A204.1 (cell line): ENCODE results near the gene KRI1.
"Not testable (repeated sequence)": the region's sequence is repeated elsewhere in the genome, so short reads cannot be mapped to it uniquely, and the experiment has no call there.

Experiments used
- FAIRE-seq: peaks from 2 replicates; lab custom pipeline; 2012; peaks lifted over from hg19 to GRCh38; lab: Jason Lieb, UNC

Gene KRI1

GRCh38 chr19:10575011-10575716 lies 9.4 kb upstream of the KRI1 start:
- no peak for FAIRE-seq

GRCh38 chr19:10574462-10574861 lies 8.7 kb upstream of the KRI1 start:
- no peak for FAIRE-seq

- not testable (repeated sequence) for FAIRE-seq
These were observed 8.0 kb upstream of the KRI1 start for GRCh38 chr19:10573793-10574192.

GRCh38 chr19:10568826-10569651 lies 3.2 kb upstream of the KRI1 start, which contains the start of gene CDKN2D:
CDKN2D (minus strand) TSS chr19:10568979; CDS start chr19:10568653, 326 bp downstream.
- FAIRE-seq, result peak; percentile 97

GRCh38 chr19:10568062-10568825 lies 2.4 kb upstream of the KRI1 start:
- no peak for FAIRE-seq

- FAIRE-seq, result no peak
These were observed 1.8 kb upstream of the KRI1 start for GRCh38 chr19:10567656-10568055.

- FAIRE-seq, result no peak
These were observed 1.0 kb upstream of the KRI1 start for GRCh38 chr19:10566658-10567410.

- FAIRE-seq, result no peak
These were observed 523 bp upstream of the KRI1 start for GRCh38 chr19:10566408-10566657.

GRCh38 chr19:10565028-10565566 lies 713 bp downstream of the KRI1 start:
- no peak for FAIRE-seq

GRCh38 chr19:10562609-10563008 lies 3.2 kb downstream of the KRI1 start:
- FAIRE-seq, result no peak

GRCh38 chr19:10560154-10560553 lies 5.7 kb downstream of the KRI1 start:
- FAIRE-seq, result no peak

GRCh38 chr19:10557603-10558197 lies 8.1 kb downstream of the KRI1 start:
- no peak for FAIRE-seq

GRCh38 chr19:10555610-10555973 lies 10.2 kb downstream of the KRI1 start:
- no peak for FAIRE-seq

GRCh38 chr19:10554760-10555609 lies 10.8 kb downstream of the KRI1 start:
- no peak for FAIRE-seq

- no peak for FAIRE-seq
These were observed 11.8 kb downstream of the KRI1 start for GRCh38 chr19:10553943-10554381.

GRCh38 chr19:10553087-10553667 lies 12.6 kb downstream of the KRI1 start:
- no peak for FAIRE-seq

- no peak for FAIRE-seq
These were observed 13.2 kb downstream of the KRI1 start for GRCh38 chr19:10552510-10553053.

- FAIRE-seq, result no peak
These were observed 14.0 kb downstream of the KRI1 start for GRCh38 chr19:10551698-10552301.

GRCh38 chr19:10551006-10551405 lies 14.8 kb downstream of the KRI1 start:
- not testable (repeated sequence) for FAIRE-seq

GRCh38 chr19:10550336-10550735 lies 15.5 kb downstream of the KRI1 start:
- no peak for FAIRE-seq
